Measurements from ENCODE around the gene VEPH1.

The VEPH1 gene

GRCh38 chr3:157226173-157226847, 276.9 kb downstream of the VEPH1 start:
- no peak overlapping the region for H3K4me3 ChIP-seq (ENCODE audit: low read depth, low read length)
- no peak for DNase-seq (ENCODE audit: low read depth)
- in situ Hi-C loops (cut with HindIII; ENCODE audit: low sequenced_read_pairs), result no loop called here
- TF ChIP-seq CTCF (IDR thresholded peaks at IDR 0.05; ENCODE audit: low read depth, low read length, missing control alignments), result no peak

GRCh38 chr3:157225001-157225400, 278.2 kb downstream of the VEPH1 start:
- in situ Hi-C loops (cut with HindIII; ENCODE audit: low sequenced_read_pairs), result no loop called here
- TF ChIP-seq CTCF (IDR thresholded peaks at IDR 0.05; ENCODE audit: low read depth, low read length, missing control alignments), result no peak
- no peak for DNase-seq (ENCODE audit: low read depth)
- no peak overlapping the region for H3K4me3 ChIP-seq (ENCODE audit: low read depth, low read length)

GRCh38 chr3:157220883-157221282, 282.3 kb downstream of the VEPH1 start:
- in situ Hi-C loops (cut with HindIII; ENCODE audit: low sequenced_read_pairs), result no loop called here
- TF ChIP-seq CTCF (IDR thresholded peaks at IDR 0.05; ENCODE audit: low read depth, low read length, missing control alignments), result no peak
- H3K4me3 ChIP-seq (ENCODE audit: low read depth, low read length), result no peak overlapping the region
- no peak for DNase-seq (ENCODE audit: low read depth)

- DNase-seq (ENCODE audit: low read depth), result no peak
- in situ Hi-C loops (cut with HindIII; ENCODE audit: low sequenced_read_pairs), result no loop called here
- H3K4me3 ChIP-seq (ENCODE audit: low read depth, low read length), result no peak overlapping the region
- no peak for TF ChIP-seq CTCF (IDR thresholded peaks at IDR 0.05; ENCODE audit: low read depth, low read length, missing control alignments)
Measured at GRCh38 chr3:157220211-157220610, 283.0 kb downstream of the VEPH1 start.

GRCh38 chr3:157219215-157219614, 284.0 kb downstream of the VEPH1 start:
- no peak for DNase-seq (ENCODE audit: low read depth)
- in situ Hi-C loops (cut with HindIII; ENCODE audit: low sequenced_read_pairs), result no loop called here
- H3K4me3 ChIP-seq (ENCODE audit: low read depth, low read length), result no peak overlapping the region
- no peak for TF ChIP-seq CTCF (IDR thresholded peaks at IDR 0.05; ENCODE audit: low read depth, low read length, missing control alignments)
